HepG2 (cell line): ENCODE results near the gene TCF7L2. TPM values are rescaled to one million over a fixed set of nuclear protein-coding genes. Genes with fewer than 3 reads are reported as not detected.

Source experiments
- ATAC-seq: fragments of 200-7000 bp; cut with Tn5 transposase; 3 replicates; pipeline ENCODE4 v1.9.1; 2020; ENCODE audit warnings: mild to moderate bottlenecking, moderate library complexity
- BruUV-seq: library from RNA; stranded (reverse); fragments of 400-500 nt; replicated peaks from 2 replicates; lab custom pipeline; 2021; lab: Mats Ljungman, UMichigan
- CTCF ChIA-PET: fragments of 300-600 bp; formaldehyde crosslinking; extraction: SDS; loops from one replicate; lab custom pipeline; 2021; ENCODE audit warnings: low total read pairs, inconsistent platforms, low intra/inter-chr PET ratio; lab: Yijun Ruan, JAX
- POLR2A ChIA-PET: fragments of 350-600 bp; sonication (Branson Sonifier 250); formaldehyde crosslinking; loops from one replicate; lab custom pipeline; 2020; ENCODE audit warnings: antibody characterized with exemption, inconsistent platforms; lab: Yijun Ruan, JAX
- DNase-seq: peaks from one replicate; pipeline ENCODE4 v3.0.0-alpha.2; 2015; ENCODE audit warnings: low spot score
- FAIRE-seq: peaks from 3 replicates; lab custom pipeline; 2011; peaks lifted over from hg19 to GRCh38; lab: Jason Lieb, UNC
- H2AFZ ChIP-seq: one replicate; pipeline ENCODE4 v1.6.1; 2011; ENCODE audit warnings: low read length, inconsistent platforms
- H3K27ac ChIP-seq: fragments of 300-600 bp; 3 replicates; pipeline ENCODE4 v1.8.0; 2011; ENCODE audit warnings: mixed run types, mild to moderate bottlenecking, mixed read lengths, low read length, inconsistent platforms; ENCODE audit not compliant: insufficient read depth; ENCODE audit errors: extremely low read length
- H3K27me3 ChIP-seq, 2 experiments: fragments of 200-600 bp in 1 of 2; 2 replicates in 1 of 2; 3 replicates in 1 of 2; pipeline versions ENCODE4 v1.6.0 to v1.8.0; 2011; ENCODE audit warnings: low read length in 2 of 2, mild to moderate bottlenecking in 2 of 2, moderate library complexity in 2 of 2, inconsistent platforms in 1 of 2; ENCODE audit not compliant: insufficient read depth in 2 of 2, control insufficient read depth in 1 of 2
- H3K36me3 ChIP-seq, 2 experiments: fragments of 200-600 bp in 1 of 2; replicated peaks in 1 of 2; 2 replicates in 1 of 2; 3 replicates in 1 of 2; pipeline versions ENCODE4 v1.5.1 to v1.8.0; 2011; ENCODE audit warnings: low read length in 2 of 2, inconsistent platforms in 1 of 2; ENCODE audit not compliant: insufficient read depth in 2 of 2, control insufficient read depth in 1 of 2
- H3K4me1 ChIP-seq: 2 replicates; pipeline ENCODE4 v1.5.1; 2012; ENCODE audit warnings: low read length, inconsistent platforms; ENCODE audit not compliant: insufficient read depth
- H3K4me2 ChIP-seq: 2 replicates; pipeline ENCODE4 v1.6.0; 2011; ENCODE audit warnings: low read depth, low read length, inconsistent platforms
- H3K4me3 ChIP-seq, 3 experiments: fragments of 200-600 bp in 1 of 3; sonication (generic), shearing (Covaris generic) in 1 of 3; replicated peaks in 1 of 3; 2 replicates each; pipeline ENCODE4 v1.5.1; 2011 to 2016; ENCODE audit warnings: low read length in 3 of 3, inconsistent platforms in 2 of 3, low read depth in 2 of 3, mild to moderate bottlenecking in 2 of 3, control low read depth in 1 of 3, mixed read lengths in 1 of 3; ENCODE audit not compliant: insufficient read depth in 1 of 3
- H3K79me2 ChIP-seq: one replicate; pipeline ENCODE4 v1.6.1; 2011; ENCODE audit warnings: low read length, inconsistent platforms; ENCODE audit not compliant: insufficient read depth
- H3K9ac ChIP-seq: 2 replicates; pipeline ENCODE4 v1.6.0; 2011; ENCODE audit warnings: mild to moderate bottlenecking, low read depth, low read length, inconsistent platforms; ENCODE audit not compliant: insufficient read depth
- H3K9me3 ChIP-seq: 2 replicates; pipeline ENCODE4 v1.5.1; 2012; ENCODE audit warnings: mild to moderate bottlenecking, low read length
- H4K20me1 ChIP-seq: 2 replicates; pipeline ENCODE4 v1.6.0; 2011; ENCODE audit warnings: inconsistent platforms, mild to moderate bottlenecking, low read length, moderate library complexity; ENCODE audit not compliant: insufficient read depth
- DPF2 ChIP-seq: sonication (generic); formaldehyde crosslinking; IDR thresholded peaks from 2 replicates; pipeline ENCODE4 v1.4.0; 2020; ENCODE audit warnings: mild to moderate bottlenecking, low read depth, missing genetic modification reagents, borderline replicate concordance
- HOXA7 ChIP-seq: sonication (generic); formaldehyde crosslinking; IDR thresholded peaks from 2 replicates; pipeline ENCODE4 v1.8.1; 2022; ENCODE audit warnings: mild to moderate bottlenecking, missing genetic modification reagents, moderate library complexity
- JARID2 ChIP-seq: sonication (generic); formaldehyde crosslinking; IDR thresholded peaks from 2 replicates; pipeline ENCODE4 v1.8.1; 2023; ENCODE audit warnings: missing genetic modification reagents, inconsistent platforms; ENCODE audit not compliant: insufficient replicate concordance
- KDM1A ChIP-seq: IDR thresholded peaks from 2 replicates; pipeline ENCODE4 v1.6.1; 2016; ENCODE audit warnings: missing compliant biosample characterization
- MXI1 ChIP-seq: IDR thresholded peaks from 3 replicates; pipeline ENCODE4 v1.6.1; 2012; ENCODE audit warnings: low read depth, low read length, inconsistent platforms, borderline replicate concordance
- RCOR2 ChIP-seq: IDR thresholded peaks from 2 replicates; pipeline ENCODE4 v1.6.1; 2016; ENCODE audit warnings: missing biosample characterization, missing genetic modification reagents
- RFX1 ChIP-seq: fragments of 450-650 bp; IDR thresholded peaks from 2 replicates; pipeline ENCODE4 v1.6.1; 2017
- SOX13 ChIP-seq, 3 experiments: fragments of 450-650 bp in 1 of 3; sonication (generic) in 1 of 3; formaldehyde crosslinking in 1 of 3; IDR thresholded peaks in 2 of 3; conservative IDR thresholded peaks in 1 of 3; 2 replicates each; pipeline versions ENCODE4 v1.5.0 to v1.6.1; 2016 to 2020; ENCODE audit warnings: antibody characterized with exemption in 1 of 3, mild to moderate bottlenecking in 1 of 3, missing compliant biosample characterization in 1 of 3, missing genetic modification reagents in 1 of 3, moderate library complexity in 1 of 3
- ZBTB1 ChIP-seq: sonication (generic); formaldehyde crosslinking; IDR thresholded peaks from 2 replicates; pipeline ENCODE4 v1.4.0; 2020; ENCODE audit warnings: missing genetic modification reagents, borderline replicate concordance
- ZNF143 ChIP-seq: sonication (generic); formaldehyde crosslinking; IDR thresholded peaks from 2 replicates; pipeline ENCODE4 v1.4.0; 2020; ENCODE audit warnings: missing genetic modification reagents
- ZNF264 ChIP-seq: sonication (generic); formaldehyde crosslinking; IDR thresholded peaks from 2 replicates; pipeline ENCODE4 v1.4.0; 2020; ENCODE audit warnings: missing genetic modification reagents
- ZNF780A ChIP-seq: sonication (generic); formaldehyde crosslinking; IDR thresholded peaks from 2 replicates; pipeline ENCODE4 v1.8.0; 2022; ENCODE audit warnings: mild to moderate bottlenecking, missing genetic modification reagents, moderate library complexity
- ZNF782 ChIP-seq: sonication (generic); formaldehyde crosslinking; IDR thresholded peaks from 2 replicates; pipeline ENCODE4 v1.4.0; 2020; ENCODE audit warnings: missing genetic modification reagents, mild to moderate bottlenecking, borderline replicate concordance
- WGBS: methylation state at CpG from one replicate; pipeline ENCODE4 v1.1.6; 2017; ENCODE audit warnings: low lambda C conversion rate; 5-methylcytosine and 5-hydroxymethylcytosine counted together
- in situ Hi-C: cut with HindIII; loops from 2 replicates; pipeline ENCODE4 v1.10.0; 2017; ENCODE audit warnings: low pct_unique_long_range_greater_than_20kb; ENCODE audit not compliant: extremely low pct_ligation_motif_present
- intact Hi-C: fragments of 100-400 bp; cut with micrococcal nuclease; formaldehyde crosslinking; loops from one replicate; pipeline ENCODE4 v1.10.0; 2022; ENCODE audit not compliant: unreplicated experiment
- polyA plus RNA-seq, 8 experiments: library from polyadenylated mRNA; depleted of rRNA in 3 of 8; stranded (reverse) in 7 of 8; unstranded in 1 of 8; fragments of >200 nt; fragmentation: Illumina TruSeq in 4 of 8; extraction: Trizol in 4 of 8; gene quantifications; 2 replicates each; pipeline versions ENCODE4 v1.2.1 to v1.2.3, GENCODE V29; 2011 to 2016; ENCODE audit warnings: low read depth in 4 of 8, missing spikeins in 1 of 8, mixed read lengths in 1 of 8; ENCODE audit not compliant: insufficient read depth in 1 of 8
- total RNA-seq, 5 experiments: library from RNA; depleted of rRNA; stranded (reverse); fragments of >200 nt; fragmentation: Illumina TruSeq; extraction: Trizol; gene quantifications; 2 replicates each; pipeline ENCODE4 v1.2.3, GENCODE V29; 2016; ENCODE audit warnings: low read depth in 1 of 5
- TF ChIP-seq, protein P1 (sequence below): sonication (generic); formaldehyde crosslinking; IDR thresholded peaks from 2 replicates; pipeline ENCODE4 v1.4.0; 2020; ENCODE audit warnings: missing genetic modification reagents, borderline replicate concordance
- TF ChIP-seq, protein P2 (sequence below): IDR thresholded peaks from 2 replicates; pipeline ENCODE4 v1.6.1; 2016; ENCODE audit warnings: missing compliant biosample characterization, missing genetic modification reagents, borderline replicate concordance
- TF ChIP-seq, protein P3 (sequence below): sonication (generic); formaldehyde crosslinking; IDR thresholded peaks from 2 replicates; pipeline ENCODE4 v1.4.0; 2020; ENCODE audit warnings: missing genetic modification reagents, mild to moderate bottlenecking, borderline replicate concordance
- TF ChIP-seq, protein P4 (sequence below): sonication (generic); formaldehyde crosslinking; conservative IDR thresholded peaks from 2 replicates; pipeline ENCODE4 v1.8.0; 2022; ENCODE audit warnings: missing genetic modification reagents

The TCF7L2 gene
- total and polyA plus RNA-seq, 2 of the 13 experiments (the other 11 are each of a cell fraction or from before 2014, with no cell fraction given), result 3.9 to 13.7 TPM

DNA sequence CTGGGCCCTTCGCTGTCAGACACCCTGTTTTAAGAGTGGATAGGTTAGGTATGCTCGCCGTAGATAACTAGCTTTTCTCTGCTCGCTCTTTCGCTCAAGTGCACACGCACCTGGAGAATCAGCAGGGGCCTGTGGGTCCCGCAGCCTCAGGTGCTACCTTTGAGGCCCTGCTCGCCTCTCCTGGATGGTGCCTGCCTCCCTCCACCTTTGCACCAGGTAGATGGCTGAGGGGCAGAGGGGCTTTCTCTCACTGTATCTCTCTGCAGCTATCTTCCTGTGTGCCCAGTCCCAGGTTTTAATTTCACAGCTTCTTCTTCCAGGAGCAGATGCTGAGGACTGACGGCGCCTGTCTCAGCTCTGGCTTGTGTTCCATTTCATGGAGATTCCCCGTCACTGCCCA, 227.9 kb downstream of the TCF7L2 start:
- BruUV-seq, result no TSS peak
- Histone ChIP-seq H2AFZ (no peak overlapping the region), H3K4me2 (no peak overlapping the region), H3K9me3 (no peaks in the 10 kb centered on the region), H3K27me3 (peaks cover 0 to 11% of the 10 kb centered on the region in 2 experiments; a peak in 1 of 5 replicates), H3K79me2 (no peaks in the 10 kb centered on the region), H3K9ac (no peak overlapping the region), H3K4me1 (peaks cover 7% of the 10 kb centered on the region; the same call in 1 of the 2 replicates), H3K36me3 (no peaks in the 10 kb centered on the region), H3K27ac (no peak overlapping the region), H3K4me3 (no peak overlapping the region), H4K20me1 (no peaks in the 10 kb centered on the region)
- 72% methylated on average over 11 of the region's 11 CpGs for WGBS
- in situ Hi-C loops, result no loop called here
- ATAC-seq, result no peak; the same call in 2 of the 3 replicates
- intact Hi-C loops, result no loop called here
- CTCF ChIA-PET, result no interaction called here
- FAIRE-seq, result no peak
- POLR2A ChIA-PET, result no interaction called here
- DNase-seq, result no peak
- TF ChIP-seq JARID2, result no peak
- no peak for TF ChIP-seq RFX1
- TF ChIP-seq HOXA7 (CRISPR knock-in tag), result no peak
- no peak for TF ChIP-seq ZNF782 (CRISPR knock-in tag)
- no peak for TF ChIP-seq ZNF264
- TF ChIP-seq, protein P1, sequence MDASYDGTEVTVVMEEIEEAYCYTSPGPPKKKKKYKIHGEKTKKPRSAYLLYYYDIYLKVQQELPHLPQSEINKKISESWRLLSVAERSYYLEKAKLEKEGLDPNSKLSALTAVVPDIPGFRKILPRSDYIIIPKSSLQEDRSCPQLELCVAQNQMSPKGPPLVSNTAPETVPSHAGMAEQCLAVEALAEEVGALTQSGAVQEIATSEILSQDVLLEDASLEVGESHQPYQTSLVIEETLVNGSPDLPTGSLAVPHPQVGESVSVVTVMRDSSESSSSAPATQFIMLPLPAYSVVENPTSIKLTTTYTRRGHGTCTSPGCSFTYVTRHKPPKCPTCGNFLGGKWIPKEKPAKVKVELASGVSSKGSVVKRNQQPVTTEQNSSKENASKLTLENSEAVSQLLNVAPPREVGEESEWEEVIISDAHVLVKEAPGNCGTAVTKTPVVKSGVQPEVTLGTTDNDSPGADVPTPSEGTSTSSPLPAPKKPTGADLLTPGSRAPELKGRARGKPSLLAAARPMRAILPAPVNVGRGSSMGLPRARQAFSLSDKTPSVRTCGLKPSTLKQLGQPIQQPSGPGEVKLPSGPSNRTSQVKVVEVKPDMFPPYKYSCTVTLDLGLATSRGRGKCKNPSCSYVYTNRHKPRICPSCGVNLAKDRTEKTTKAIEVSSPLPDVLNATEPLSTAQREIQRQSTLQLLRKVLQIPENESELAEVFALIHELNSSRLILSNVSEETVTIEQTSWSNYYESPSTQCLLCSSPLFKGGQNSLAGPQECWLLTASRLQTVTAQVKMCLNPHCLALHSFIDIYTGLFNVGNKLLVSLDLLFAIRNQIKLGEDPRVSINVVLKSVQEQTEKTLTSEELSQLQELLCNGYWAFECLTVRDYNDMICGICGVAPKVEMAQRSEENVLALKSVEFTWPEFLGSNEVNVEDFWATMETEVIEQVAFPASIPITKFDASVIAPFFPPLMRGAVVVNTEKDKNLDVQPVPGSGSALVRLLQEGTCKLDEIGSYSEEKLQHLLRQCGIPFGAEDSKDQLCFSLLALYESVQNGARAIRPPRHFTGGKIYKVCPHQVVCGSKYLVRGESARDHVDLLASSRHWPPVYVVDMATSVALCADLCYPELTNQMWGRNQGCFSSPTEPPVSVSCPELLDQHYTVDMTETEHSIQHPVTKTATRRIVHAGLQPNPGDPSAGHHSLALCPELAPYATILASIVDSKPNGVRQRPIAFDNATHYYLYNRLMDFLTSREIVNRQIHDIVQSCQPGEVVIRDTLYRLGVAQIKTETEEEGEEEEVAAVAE (CRISPR knock-in tag), result no peak
- no peak for TF ChIP-seq MXI1
- no peak for TF ChIP-seq ZNF143
- TF ChIP-seq RCOR2, result no peak
- TF ChIP-seq SOX13 (IDR thresholded peaks at IDR 0.05), result no peak
- no peak for TF ChIP-seq SOX13 (CRISPR knock-in tag; conservative IDR thresholded peaks at IDR 0.05 in 1 of 2, IDR thresholded peaks at IDR 0.05 in 1 of 2)
- no peak for TF ChIP-seq ZNF780A (CRISPR knock-in tag)
- TF ChIP-seq, protein P2, sequence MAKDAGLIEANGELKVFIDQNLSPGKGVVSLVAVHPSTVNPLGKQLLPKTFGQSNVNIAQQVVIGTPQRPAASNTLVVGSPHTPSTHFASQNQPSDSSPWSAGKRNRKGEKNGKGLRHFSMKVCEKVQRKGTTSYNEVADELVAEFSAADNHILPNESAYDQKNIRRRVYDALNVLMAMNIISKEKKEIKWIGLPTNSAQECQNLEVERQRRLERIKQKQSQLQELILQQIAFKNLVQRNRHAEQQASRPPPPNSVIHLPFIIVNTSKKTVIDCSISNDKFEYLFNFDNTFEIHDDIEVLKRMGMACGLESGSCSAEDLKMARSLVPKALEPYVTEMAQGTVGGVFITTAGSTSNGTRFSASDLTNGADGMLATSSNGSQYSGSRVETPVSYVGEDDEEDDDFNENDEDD (CRISPR knock-in tag), result no peak
- TF ChIP-seq, protein P3, sequence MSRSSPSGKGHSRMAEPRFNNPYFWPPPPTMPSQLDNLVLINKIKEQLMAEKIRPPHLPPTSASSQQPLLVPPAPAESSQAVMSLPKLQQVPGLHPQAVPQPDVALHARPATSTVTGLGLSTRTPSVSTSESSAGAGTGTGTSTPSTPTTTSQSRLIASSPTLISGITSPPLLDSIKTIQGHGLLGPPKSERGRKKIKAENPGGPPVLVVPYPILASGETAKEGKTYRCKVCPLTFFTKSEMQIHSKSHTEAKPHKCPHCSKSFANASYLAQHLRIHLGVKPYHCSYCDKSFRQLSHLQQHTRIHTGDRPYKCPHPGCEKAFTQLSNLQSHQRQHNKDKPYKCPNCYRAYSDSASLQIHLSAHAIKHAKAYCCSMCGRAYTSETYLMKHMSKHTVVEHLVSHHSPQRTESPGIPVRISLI (CRISPR knock-in tag), result no peak
- no peak for TF ChIP-seq DPF2
- TF ChIP-seq KDM1A, result no peak
- TF ChIP-seq ZBTB1 (CRISPR knock-in tag), result no peak
- TF ChIP-seq, protein P4, sequence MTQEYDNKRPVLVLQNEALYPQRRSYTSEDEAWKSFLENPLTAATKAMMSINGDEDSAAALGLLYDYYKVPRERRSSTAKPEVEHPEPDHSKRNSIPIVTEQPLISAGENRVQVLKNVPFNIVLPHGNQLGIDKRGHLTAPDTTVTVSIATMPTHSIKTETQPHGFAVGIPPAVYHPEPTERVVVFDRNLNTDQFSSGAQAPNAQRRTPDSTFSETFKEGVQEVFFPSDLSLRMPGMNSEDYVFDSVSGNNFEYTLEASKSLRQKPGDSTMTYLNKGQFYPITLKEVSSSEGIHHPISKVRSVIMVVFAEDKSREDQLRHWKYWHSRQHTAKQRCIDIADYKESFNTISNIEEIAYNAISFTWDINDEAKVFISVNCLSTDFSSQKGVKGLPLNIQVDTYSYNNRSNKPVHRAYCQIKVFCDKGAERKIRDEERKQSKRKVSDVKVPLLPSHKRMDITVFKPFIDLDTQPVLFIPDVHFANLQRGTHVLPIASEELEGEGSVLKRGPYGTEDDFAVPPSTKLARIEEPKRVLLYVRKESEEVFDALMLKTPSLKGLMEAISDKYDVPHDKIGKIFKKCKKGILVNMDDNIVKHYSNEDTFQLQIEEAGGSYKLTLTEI, result no peak
